ENCODE results near the gene HIGD1C. TPM values are rescaled to one million over a fixed set of nuclear protein-coding genes. Genes with fewer than 3 reads are reported as not detected.
A peak's percentile ranks its signal among the peaks of the same experiment; 100 is the strongest.

Gene HIGD1C
- polyA plus RNA-seq, 3 donors from 2014 or later = not detected

DNA sequence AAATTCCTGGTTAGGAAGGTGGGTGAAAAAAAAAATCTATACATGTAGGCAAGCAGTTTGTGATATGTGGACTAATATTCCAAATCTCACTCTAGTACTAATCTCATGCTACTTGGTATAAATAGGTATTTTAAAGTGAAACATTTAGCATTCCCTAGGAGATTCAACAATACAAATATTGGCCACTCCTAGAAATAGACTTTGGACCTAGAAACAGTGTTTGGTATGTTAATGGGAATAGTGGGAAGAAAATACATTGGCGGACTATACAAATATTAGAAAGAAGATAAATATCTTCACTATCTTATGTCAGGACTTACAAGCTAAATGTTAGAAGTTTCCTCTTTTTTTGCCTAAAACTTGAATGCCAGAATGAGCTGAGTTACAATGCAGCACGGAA, 28.2 kb downstream of the HIGD1C start:
- no peak overlapping the region for H3K27ac Mint-ChIP-seq
- no peaks in the 10 kb centered on the region for H3K4me1 Mint-ChIP-seq
- H3K27me3 Mint-ChIP-seq (ENCODE audit: low read depth in 3 of 3) = peaks cover 0 to 1% (median 0%) of the 10 kb centered on the region in 3 donors
- peaks cover 0 to 1% (median 0%) of the 10 kb centered on the region in 6 donors for H3K9me3 Mint-ChIP-seq
- peaks cover 10 to 25% (median 15%) of the 10 kb centered on the region in 3 donors for H3K36me3 Mint-ChIP-seq
- no peak overlapping the region for H3K4me3 Mint-ChIP-seq
- DNase-seq = no peak

DNA sequence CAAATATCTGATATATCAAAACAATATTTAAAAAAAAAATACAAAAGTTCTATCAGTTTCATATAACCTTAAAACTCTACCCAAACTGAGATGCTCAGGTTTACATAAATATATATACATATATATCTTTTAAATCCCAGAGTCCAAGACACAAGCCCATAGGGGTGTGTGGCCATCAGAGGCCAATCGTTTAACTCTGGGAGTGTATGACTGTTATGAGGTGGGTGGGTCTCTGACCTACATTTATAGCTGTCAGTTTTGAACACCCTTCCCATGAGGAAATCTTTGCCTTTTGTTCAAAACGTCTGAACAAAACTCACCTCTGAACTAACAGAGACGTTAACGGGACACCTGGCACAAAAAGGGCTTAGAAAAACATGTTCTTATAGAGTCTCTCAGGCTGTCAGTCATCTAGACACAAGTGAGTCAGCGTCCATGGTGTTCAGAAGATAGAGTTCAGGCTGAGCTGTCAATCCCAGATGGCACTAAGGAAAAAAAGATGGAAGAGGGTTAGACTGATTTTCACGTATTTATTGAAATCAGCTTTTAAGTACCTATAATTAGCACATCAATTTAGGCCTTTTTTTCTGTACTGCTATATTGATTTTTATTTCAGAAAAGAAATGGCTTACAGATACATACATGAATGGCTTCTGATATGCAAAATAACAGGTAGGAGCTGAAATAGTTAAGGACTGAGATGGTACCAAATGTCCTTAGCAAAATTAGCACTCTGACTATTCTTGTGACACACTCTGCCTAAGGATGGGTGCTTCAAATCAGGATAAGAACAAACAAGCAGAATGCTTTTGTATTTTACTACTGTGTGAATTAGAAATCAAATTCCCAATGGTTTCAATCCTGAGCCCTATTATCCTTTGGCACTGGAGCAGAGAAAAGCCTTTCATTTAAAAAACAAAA, 29.2 kb downstream of the HIGD1C start:
- Mint-ChIP-seq H3K27me3 (ENCODE audit: low read depth in 3 of 3) (peaks cover 0 to 2% (median 1%) of the 10 kb centered on the region in 3 donors), H3K4me3 (no peak overlapping the region), H3K27ac (no peak overlapping the region), H3K9me3 (peaks cover 0 to 1% (median 0%) of the 10 kb centered on the region in 6 donors), H3K36me3 (peaks cover 9 to 29% (median 10%) of the 10 kb centered on the region in 3 donors), H3K4me1 (peaks cover 0 to 2% of the 10 kb centered on the region in 2 donors)
- DNase-seq = no peak

DNA sequence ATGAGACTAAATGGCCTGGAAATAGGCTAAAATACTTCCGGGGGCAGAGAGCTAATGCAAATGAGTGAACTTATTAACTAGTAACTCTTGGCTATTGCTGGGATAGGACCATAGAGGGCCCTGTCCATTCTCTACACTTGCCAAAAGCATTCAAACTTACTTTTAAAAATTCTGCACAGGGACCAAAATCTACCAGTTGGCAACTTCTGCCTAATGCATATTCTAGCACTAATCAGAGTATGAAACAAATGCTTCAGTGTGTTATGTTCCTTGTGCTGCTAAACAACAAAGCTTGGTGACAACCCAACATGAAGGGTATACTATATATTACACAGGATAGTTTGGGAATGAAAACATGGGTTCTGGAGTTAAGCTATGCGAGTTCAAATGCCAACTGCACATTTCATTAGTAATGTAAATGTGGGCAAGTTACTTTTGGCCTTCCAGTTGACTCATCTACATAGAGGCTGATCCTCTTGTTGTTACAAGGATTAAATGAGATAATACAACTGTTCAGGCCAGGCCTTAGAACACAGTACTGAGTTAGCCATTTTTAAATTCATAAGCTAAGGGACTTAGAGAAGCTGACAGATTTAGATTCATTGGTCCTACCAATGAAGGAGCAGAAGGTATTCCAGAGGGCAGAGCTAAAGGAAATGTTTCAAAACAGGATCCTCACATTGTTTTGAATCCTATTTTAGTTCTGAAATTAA, 32.4 kb downstream of the HIGD1C start:
- Mint-ChIP-seq H3K9me3 (peaks cover 0 to 1% (median 0%) of the 10 kb centered on the region in 6 donors), H3K4me3 (no peak overlapping the region), H3K4me1 (peaks cover 3 to 6% of the 10 kb centered on the region in 2 donors), H3K27me3 (ENCODE audit: low read depth in 3 of 3) (peaks cover 0 to 3% (median 1%) of the 10 kb centered on the region in 3 donors), H3K27ac (peak overlapping the region in 3 of 6 donors; percentile 20 to 66 (median 60)), H3K36me3 (peaks cover 7 to 30% (median 11%) of the 10 kb centered on the region in 3 donors)
- DNase-seq = no peak

DNA sequence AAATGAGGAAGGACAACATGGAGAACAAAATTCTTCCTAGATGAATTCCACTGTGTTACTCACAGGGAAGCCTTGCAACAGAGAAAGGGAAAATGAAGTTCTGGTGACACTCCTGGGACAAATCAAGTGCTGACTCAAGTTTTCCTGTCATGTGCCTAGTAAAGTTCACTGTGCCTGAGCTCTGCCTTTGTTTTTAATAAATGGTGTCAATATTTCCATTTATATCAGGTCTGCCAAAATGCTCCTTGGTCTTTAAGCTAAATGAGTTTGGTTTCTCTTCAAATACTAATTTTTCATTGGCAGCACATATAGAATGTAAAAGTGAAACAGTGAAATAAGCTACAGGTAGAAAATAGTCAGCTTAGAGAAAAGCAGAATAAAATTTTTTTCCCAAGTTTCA, 33.0 kb downstream of the HIGD1C start:
- H3K27me3 Mint-ChIP-seq (ENCODE audit: low read depth in 3 of 3) = peaks cover 0 to 3% (median 1%) of the 10 kb centered on the region in 3 donors
- peaks cover 3 to 6% of the 10 kb centered on the region in 2 donors for H3K4me1 Mint-ChIP-seq
- H3K9me3 Mint-ChIP-seq = peaks cover 0 to under 1% (median 0%) of the 10 kb centered on the region in 6 donors
- DNase-seq = no peak
- no peak overlapping the region for H3K4me3 Mint-ChIP-seq
- H3K36me3 Mint-ChIP-seq = peaks cover 7 to 30% (median 15%) of the 10 kb centered on the region in 3 donors
- H3K27ac Mint-ChIP-seq = peak overlapping the region in 1 of 6 donors; percentile 60

DNA sequence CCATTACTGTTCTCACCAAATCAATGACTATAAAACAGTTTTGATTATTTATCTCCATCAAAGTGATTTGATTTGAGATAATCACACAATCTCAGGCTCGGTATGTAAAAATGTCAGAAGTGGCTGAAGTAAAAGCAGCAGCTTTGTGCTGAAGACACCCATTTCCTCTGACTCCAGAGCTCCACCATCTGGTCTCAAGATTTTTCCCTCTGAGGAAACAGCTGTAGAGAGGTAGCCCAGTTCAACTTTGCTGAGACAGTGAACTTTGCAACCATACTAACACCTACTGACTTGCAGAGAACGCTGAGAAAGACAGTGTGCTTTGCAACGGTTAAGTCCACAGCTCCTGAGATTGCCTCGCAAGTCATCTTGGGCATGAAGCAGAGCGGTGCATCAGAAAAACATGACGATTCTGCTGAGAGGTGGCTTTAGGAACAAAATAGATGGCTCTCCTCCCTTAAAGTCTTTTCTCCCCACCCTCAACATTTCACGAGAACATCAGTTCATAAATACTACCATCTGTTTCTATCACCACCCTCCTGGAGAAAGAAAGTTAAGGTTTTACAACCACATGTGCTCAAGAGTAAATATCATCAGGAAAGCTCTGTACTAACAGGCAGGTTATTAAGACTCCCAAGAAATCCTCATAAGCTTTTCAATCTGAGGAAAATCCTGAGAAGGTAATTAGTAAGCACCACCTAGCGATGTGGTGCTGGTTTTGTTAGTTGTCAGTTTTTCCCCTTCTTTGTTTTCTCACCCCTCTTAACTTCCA, 34.8 kb downstream of the HIGD1C start:
- peak; percentile 15 to 41 (median 36) for DNase-seq
- no peak overlapping the region for H3K4me3 Mint-ChIP-seq
- H3K27me3 Mint-ChIP-seq (ENCODE audit: low read depth in 3 of 3) = peaks cover 0 to 3% (median 1%) of the 10 kb centered on the region in 3 donors
- no peaks in the 10 kb centered on the region for H3K9me3 Mint-ChIP-seq
- H3K27ac Mint-ChIP-seq = peak overlapping the region in 2 of 6 donors; percentile 17 to 62
- H3K4me1 Mint-ChIP-seq = peaks cover 3 to 6% of the 10 kb centered on the region in 2 donors
- peaks cover 15 to 39% (median 25%) of the 10 kb centered on the region in 3 donors for H3K36me3 Mint-ChIP-seq

DNA sequence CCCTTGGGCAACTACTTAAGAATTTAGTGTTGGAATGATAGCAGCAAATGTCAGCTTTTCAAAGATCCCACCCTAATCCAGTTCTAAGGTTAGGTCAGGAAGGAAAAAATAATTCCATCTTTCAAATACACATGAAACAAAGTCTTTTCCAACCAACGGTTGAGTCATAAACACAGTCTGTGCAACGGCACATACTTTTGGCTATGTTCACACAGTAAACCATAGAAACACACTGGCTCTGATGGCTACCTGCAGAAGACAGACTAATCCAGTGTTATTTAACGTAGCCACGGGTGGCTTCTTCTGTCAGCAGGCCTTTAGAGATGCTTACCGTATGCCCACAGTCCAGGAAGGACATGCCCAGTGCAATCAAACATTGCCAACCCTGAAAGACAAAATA, 35.7 kb downstream of the HIGD1C start:
- H3K27me3 Mint-ChIP-seq (ENCODE audit: low read depth in 3 of 3) = peaks cover 0 to 3% (median 0%) of the 10 kb centered on the region in 3 donors
- H3K27ac Mint-ChIP-seq = no peak overlapping the region
- H3K9me3 Mint-ChIP-seq = no peaks in the 10 kb centered on the region
- no peak for DNase-seq
- peaks cover 16 to 41% (median 27%) of the 10 kb centered on the region in 3 donors for H3K36me3 Mint-ChIP-seq
- no peak overlapping the region for H3K4me3 Mint-ChIP-seq
- H3K4me1 Mint-ChIP-seq = peaks cover 3 to 6% of the 10 kb centered on the region in 2 donors

DNA sequence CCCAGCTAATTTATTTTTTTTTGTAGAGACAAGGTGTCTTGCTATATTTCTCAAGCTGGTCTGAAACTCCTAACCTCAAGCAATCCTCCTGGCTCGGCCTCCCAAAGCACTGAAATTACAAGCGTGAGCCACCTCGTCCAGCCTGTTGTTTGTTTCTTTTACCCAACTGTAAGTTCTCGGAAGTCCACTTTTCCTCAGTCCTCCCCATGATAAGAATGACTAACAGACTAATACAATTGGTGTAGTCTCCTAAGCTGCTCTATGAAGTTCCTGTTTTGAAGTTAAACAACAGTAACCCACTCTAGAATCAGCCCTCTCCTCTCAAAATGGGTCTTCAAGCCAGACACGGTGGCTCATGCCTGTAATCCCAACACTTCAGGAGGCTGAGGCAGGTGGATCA, 36.5 kb downstream of the HIGD1C start:
- Mint-ChIP-seq H3K4me1 (peaks cover 3 to 6% of the 10 kb centered on the region in 2 donors), H3K27ac (no peak overlapping the region), H3K4me3 (no peak overlapping the region), H3K36me3 (peaks cover 16 to 41% (median 27%) of the 10 kb centered on the region in 3 donors), H3K9me3 (no peaks in the 10 kb centered on the region), H3K27me3 (ENCODE audit: low read depth in 3 of 3) (peaks cover 0 to 3% (median 0%) of the 10 kb centered on the region in 3 donors)
- DNase-seq = no peak

DNA sequence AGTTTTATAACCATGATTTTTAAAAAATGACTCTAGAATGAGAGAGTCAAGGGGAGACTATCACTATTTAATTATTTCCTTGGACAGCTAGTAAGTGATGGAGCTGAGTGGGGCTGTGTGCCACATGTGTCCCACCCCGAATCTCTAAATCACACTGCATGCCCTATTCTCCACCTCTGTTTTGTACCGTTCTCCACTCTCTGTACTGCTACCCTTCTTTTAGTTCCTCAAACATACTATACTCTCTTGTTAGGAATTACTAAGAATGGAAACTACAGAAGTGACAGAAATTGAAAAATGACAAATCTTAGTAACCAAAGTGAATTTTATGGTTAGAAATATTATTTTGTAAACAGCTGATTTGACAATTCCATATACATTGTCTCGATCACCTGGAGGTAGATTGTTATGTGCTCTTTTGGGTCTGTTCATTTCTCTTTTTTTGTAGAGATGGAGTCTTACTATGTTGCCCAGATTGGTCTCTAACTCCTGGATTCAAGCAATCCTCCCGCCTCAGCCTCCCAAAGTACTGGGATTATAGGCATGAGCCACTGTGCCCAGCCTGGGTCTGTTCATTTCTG, 37.9 kb downstream of the HIGD1C start:
- H3K27me3 Mint-ChIP-seq (ENCODE audit: low read depth in 3 of 3) = peaks cover 0 to 3% (median 0%) of the 10 kb centered on the region in 3 donors
- H3K9me3 Mint-ChIP-seq = no peaks in the 10 kb centered on the region
- H3K36me3 Mint-ChIP-seq = peaks cover 24 to 50% (median 35%) of the 10 kb centered on the region in 3 donors
- H3K4me1 Mint-ChIP-seq = peaks cover 3 to 6% of the 10 kb centered on the region in 2 donors
- H3K4me3 Mint-ChIP-seq = no peak overlapping the region
- no peak for DNase-seq
- H3K27ac Mint-ChIP-seq = no peak overlapping the region

DNA sequence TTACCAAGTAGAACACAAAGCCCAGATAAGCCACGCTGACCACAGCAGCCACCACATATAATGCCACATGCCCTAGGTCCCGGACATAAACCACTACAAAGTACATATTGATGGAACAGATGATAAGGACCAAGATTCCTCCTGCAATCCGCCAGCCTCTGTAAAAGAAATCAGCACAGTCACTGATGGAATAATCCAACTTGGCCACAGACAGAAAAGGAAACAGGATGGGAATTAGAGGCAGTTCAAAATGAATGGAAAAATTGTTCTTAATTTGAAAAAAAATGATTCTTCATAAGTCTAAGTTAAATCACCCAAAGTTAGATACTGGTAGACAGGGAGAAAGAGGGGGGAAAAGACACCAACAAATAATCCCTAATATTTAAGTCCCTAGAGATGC, 38.4 kb downstream of the HIGD1C start:
- Mint-ChIP-seq H3K36me3 (peaks cover 28 to 55% (median 35%) of the 10 kb centered on the region in 3 donors), H3K27ac (no peak overlapping the region), H3K9me3 (no peaks in the 10 kb centered on the region), H3K27me3 (ENCODE audit: low read depth in 3 of 3) (peaks cover 0 to 3% (median 0%) of the 10 kb centered on the region in 3 donors), H3K4me3 (no peak overlapping the region), H3K4me1 (peaks cover 3 to 6% of the 10 kb centered on the region in 2 donors)
- no peak for DNase-seq

DNA sequence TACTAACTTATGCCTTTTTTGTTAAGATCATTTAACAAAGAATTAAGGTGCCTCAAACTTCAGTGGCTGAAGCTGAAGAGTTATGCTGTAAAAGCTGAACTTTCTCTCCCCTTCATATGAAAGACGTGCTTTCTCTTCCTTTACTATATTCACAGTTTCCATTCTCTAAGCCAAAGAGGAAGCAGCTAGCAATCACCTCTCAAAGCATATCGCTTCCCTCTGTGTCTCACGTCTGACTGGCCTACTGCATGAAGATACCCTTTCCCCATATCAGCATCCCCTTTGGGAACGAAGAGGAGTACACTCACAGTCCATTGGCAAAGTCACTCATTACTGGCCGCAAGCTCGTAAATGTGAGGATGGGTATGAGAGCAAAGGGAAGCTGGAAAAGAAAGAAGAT, 38.9 kb downstream of the HIGD1C start:
- H3K9me3 Mint-ChIP-seq = no peaks in the 10 kb centered on the region
- no peak overlapping the region for H3K27ac Mint-ChIP-seq
- H3K4me3 Mint-ChIP-seq = no peak overlapping the region
- peaks cover 28 to 53% (median 35%) of the 10 kb centered on the region in 3 donors for H3K36me3 Mint-ChIP-seq
- H3K4me1 Mint-ChIP-seq = peaks cover 3 to 6% of the 10 kb centered on the region in 2 donors
- no peak for DNase-seq
- H3K27me3 Mint-ChIP-seq (ENCODE audit: low read depth in 3 of 3) = peaks cover 0 to 3% (median 0%) of the 10 kb centered on the region in 3 donors

DNA sequence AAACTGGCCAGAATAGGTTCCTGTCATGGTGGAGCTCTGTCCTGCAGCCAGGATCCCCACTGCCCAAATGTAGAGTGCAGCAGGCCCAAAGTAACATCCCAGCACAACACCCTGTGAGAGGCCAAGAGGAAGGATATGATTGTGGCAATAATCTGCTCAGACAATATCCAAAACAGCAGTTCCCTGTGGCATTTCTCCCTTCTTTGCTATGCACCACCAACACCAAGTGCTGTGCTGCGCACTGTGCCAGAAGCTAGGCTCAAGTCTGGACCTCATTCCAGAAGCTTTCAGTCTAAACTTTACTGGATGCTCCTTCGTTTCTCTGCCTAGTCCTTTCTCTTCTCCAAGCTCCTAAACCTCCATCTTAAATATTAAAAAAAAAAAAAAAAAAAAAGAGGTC, 40.5 kb downstream of the HIGD1C start:
- H3K36me3 Mint-ChIP-seq = peaks cover 35 to 58% (median 39%) of the 10 kb centered on the region in 3 donors
- H3K4me3 Mint-ChIP-seq = no peak overlapping the region
- no peak overlapping the region for H3K27ac Mint-ChIP-seq
- H3K4me1 Mint-ChIP-seq = no peaks in the 10 kb centered on the region
- no peak for DNase-seq
- no peaks in the 10 kb centered on the region for H3K9me3 Mint-ChIP-seq
- H3K27me3 Mint-ChIP-seq (ENCODE audit: low read depth in 3 of 3) = no peaks in the 10 kb centered on the region

DNA sequence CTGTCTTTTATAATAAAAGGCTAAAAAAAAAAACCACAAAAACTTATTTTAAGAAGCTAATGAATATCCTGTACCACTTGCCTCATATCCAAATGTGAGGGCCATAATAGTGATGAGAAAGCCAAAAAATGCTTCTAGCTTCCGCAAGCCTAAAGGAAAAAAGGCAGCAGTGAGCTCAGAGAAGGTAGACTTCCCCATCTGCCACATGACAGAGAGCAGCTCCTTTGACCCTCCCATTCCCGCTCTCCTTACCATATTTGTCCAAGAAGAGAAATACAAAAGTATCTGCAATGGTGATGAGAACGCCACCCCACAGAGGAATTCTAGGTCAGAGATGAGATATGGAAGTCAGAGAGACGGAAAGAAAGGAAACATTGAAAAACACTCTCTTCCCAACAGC, 46.7 kb downstream of the HIGD1C start:
- Mint-ChIP-seq H3K27ac (no peak overlapping the region), H3K9me3 (no peaks in the 10 kb centered on the region), H3K4me1 (no peaks in the 10 kb centered on the region), H3K4me3 (no peak overlapping the region), H3K27me3 (ENCODE audit: low read depth in 3 of 3) (no peaks in the 10 kb centered on the region), H3K36me3 (peaks cover 22 to 38% (median 31%) of the 10 kb centered on the region in 3 donors)
- no peak for DNase-seq

DNA sequence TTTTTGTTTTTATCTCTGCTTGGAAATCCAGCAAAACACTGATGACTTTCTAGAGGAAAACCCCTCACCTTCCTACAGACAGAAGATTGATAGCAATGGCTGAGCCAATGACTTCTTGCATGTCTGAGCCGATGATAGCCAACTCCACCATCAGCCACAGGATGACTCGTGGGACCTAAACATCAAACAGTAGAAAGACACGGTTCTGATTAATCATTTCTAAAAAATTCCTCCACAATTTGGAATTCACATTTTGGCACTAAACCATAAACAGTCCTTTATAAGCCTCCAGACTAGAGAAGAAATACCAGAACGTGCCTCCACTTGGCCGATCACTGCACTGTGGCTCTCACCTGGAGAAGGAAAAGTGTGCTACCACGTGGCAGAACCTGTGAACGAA, 47.9 kb downstream of the HIGD1C start:
- Mint-ChIP-seq H3K4me1 (no peaks in the 10 kb centered on the region), H3K36me3 (peaks cover 17 to 37% (median 26%) of the 10 kb centered on the region in 3 donors), H3K9me3 (no peaks in the 10 kb centered on the region), H3K27ac (no peak overlapping the region), H3K4me3 (no peak overlapping the region), H3K27me3 (ENCODE audit: low read depth in 3 of 3) (no peaks in the 10 kb centered on the region)
- DNase-seq = no peak

All from immature natural killer cell (primary cell).